Mucosa of stomach (tissue), 1 donor: Measurements from ENCODE around the gene STMN3.
A peak's percentile ranks its signal among the peaks of the same experiment; 100 is the strongest.
"Not testable (repeated sequence)": the region's sequence is repeated elsewhere in the genome, so short reads cannot be mapped to it uniquely, and the experiment has no call there.

Experiments used
- H3K27me3 ChIP-seq: one replicate; pipeline ENCODE4 v1.7.0; 2013; ENCODE audit warnings: mild to moderate bottlenecking, low read length; ENCODE audit not compliant: control insufficient read depth, insufficient read depth
- H3K36me3 ChIP-seq: one replicate; pipeline ENCODE4 v1.7.0; 2013; ENCODE audit warnings: low read length; ENCODE audit not compliant: control insufficient read depth, insufficient read depth
- H3K4me1 ChIP-seq: one replicate; pipeline ENCODE4 v1.7.0; 2013; ENCODE audit warnings: mild to moderate bottlenecking, low read length; ENCODE audit not compliant: control insufficient read depth, insufficient read depth
- H3K4me3 ChIP-seq: one replicate; pipeline ENCODE4 v1.7.0; 2013; ENCODE audit warnings: low read length
- H3K9ac ChIP-seq: one replicate; pipeline ENCODE4 v1.7.0; 2013; ENCODE audit warnings: mild to moderate bottlenecking, low read length, moderate library complexity
- H3K9me3 ChIP-seq: one replicate; pipeline ENCODE4 v1.7.0; 2013; ENCODE audit warnings: mild to moderate bottlenecking, low read length, moderate library complexity; ENCODE audit not compliant: control insufficient read depth
- donor health status: Pancreatic carcinoma.

STMN3 gene

DNA sequence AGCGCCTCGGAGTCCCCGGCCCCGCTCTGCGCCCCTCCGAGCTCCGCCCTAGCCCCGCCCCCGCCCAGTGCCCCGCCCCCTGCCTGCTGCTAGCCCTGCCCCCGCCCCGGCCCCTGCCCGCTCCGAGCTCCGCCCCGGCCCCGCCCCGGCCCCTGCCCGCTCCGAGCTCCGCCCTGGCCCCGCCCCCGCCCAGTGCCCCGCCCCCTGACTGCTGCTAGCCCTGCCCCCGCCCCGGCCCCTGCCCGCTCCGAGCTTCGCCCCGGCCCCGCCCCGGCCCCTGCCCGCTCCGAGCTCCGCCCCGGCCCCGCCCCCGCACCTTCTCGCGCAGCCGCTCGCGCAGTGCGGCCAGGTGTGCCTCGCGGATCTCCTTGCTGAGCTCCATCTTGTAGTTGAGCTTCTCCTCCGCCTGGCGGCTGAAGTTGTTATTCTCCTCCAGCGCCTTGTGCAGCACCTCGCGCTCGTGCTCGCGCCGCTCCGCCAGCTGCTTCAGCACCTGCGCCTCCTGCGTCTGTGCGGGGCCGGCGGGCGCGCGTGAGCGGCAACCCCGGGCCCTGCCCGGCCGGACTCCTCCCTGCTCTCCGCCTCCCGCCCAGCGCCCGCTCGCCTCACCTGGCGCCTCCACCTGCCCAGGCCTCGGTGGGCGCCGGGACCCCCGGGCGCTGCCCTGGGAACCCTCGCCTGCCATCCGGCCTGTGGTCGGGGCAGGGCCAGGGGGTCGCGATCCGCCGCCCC is 11.3 kb downstream of the STMN3 start:
- no peak overlapping the region for H3K4me3 ChIP-seq
- peaks cover 8% of the 10 kb centered on the region for H3K4me1 ChIP-seq
- no peaks in the 10 kb centered on the region for H3K9me3 ChIP-seq
- peaks cover 4% of the 10 kb centered on the region for H3K27me3 ChIP-seq
- peak overlapping the region; percentile 29 for H3K9ac ChIP-seq
- H3K36me3 ChIP-seq, result no peaks in the 10 kb centered on the region

DNA sequence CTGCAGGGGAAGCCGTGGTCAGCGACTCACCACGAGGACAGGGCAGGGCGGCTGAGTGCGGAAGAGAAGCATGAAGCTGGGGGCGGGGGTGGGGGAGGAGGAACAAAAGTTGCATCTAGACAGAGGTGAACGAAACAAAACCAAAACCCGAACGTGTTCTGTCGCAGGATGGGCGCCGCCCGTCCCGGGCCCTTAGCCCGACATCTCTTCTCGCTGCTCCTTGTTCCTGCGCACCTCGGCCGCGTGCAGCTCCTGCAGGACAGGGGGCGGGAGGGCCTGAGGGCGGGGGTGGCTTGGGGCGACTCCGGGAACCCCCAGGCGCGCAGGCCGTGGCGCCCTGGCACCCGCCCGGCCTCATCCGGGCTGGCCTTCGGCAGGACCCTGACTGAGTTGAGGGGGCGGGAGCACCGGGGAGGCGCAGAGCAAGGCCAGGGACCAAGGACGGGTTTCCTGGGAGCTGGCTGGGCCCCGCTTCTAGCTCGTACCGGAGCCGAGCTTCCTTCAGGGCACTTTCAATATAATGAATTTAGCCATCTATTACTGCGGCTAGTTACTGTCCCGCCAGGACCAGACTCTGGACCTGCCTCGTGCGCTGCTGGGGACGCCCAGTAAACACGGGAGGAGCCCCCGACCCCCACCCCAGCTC is 12.0 kb downstream of the STMN3 start:
- Histone ChIP-seq H3K9me3 (no peaks in the 10 kb centered on the region), H3K4me3 (peak overlapping the region; percentile 60), H3K4me1 (peaks cover 8% of the 10 kb centered on the region), H3K36me3 (no peaks in the 10 kb centered on the region), H3K27me3 (peaks cover 4% of the 10 kb centered on the region), H3K9ac (peak overlapping the region; percentile 64)

DNA sequence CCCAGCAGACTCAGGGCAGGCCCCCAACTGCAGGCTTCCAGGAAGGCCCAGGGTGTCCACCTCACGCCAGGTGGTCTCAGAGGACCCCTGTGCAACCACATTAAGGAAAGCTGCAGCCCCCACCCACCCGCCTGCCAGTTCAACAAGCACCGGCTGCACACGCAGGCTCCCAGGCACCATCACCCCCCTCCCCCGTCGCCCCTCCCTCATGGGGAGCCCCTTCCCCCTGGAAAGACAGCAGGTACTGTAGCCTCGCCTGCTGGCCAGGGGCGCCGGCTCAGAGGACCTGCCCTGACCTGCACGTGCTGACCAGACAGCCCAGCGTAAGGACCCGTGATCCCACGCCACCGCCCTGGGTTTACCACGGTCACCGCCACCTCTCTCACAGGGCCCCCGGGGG is 12.5 kb downstream of the STMN3 start:
- not testable (repeated sequence) for H3K36me3 ChIP-seq, H3K4me1 ChIP-seq, H3K27me3 ChIP-seq, H3K4me3 ChIP-seq, H3K9ac ChIP-seq, H3K9me3 ChIP-seq

DNA sequence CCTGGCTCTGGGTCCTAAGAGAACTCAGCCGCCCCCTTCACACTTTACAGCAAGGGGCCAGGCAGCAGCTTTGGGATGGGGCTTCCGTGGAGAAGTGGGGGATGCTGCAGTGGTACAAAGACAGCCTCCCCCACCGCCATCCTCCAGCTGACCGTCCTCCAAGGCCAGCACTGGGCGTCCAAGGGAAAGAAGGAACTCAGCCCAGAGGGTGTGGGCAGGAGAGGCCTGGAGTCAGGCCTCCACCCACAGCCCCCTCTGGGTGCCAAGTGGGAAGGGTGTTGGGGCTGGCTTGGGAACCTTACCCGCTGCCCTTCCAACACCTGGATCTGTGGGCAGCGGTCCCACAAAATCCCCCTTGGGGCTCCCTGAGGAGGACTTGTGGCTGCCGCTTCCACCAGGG is 13.1 kb downstream of the STMN3 start:
- H3K4me1 ChIP-seq, result peaks cover 8% of the 10 kb centered on the region
- no peak overlapping the region for H3K4me3 ChIP-seq
- peaks cover 4% of the 10 kb centered on the region for H3K27me3 ChIP-seq
- no peaks in the 10 kb centered on the region for H3K9me3 ChIP-seq
- no peak overlapping the region for H3K9ac ChIP-seq
- H3K36me3 ChIP-seq, result no peaks in the 10 kb centered on the region

DNA sequence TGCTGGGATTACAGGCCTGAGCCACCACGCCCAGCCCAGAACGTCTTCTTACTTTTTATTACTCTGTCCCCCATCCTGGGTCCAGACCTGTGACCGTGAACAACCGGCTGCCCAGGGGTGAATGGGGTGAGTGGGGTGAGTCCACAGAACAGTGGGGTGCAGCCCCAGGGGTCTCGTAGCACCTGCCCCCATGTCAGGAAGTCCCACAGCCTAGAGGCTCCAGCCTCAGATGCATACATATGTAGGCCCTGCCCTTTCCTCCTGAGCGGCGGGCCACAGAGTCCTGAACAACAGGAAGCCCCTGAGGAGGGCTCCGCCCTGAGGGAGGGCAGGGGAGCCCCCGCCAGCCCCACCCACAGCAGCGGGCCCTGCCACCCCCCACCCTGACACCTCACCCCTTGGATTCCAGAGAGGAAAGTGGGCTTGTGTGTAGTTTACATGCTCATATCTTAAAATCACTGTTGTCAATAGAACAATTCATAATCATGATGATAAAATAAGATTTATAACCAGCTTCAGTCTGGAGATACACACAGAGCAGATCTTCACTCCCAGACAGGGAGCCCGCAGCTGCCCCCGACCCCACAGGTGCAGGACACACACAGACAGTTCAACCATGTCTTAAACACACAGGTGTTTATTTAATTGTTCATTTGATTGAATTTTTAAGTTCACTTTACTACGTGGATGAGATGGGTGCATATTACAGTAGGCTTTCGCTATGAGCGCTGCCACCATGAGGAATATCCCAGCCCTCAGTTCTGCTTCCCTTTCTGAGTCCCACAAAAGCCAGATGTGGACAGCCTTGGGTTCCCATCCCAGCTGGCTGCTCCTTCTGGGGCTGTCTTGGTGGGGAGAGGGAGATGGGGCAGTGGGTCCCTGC is 13.9 kb downstream of the STMN3 start:
- Histone ChIP-seq H3K4me3 (no peak overlapping the region), H3K27me3 (peaks cover 4% of the 10 kb centered on the region), H3K36me3 (no peaks in the 10 kb centered on the region), H3K9me3 (no peaks in the 10 kb centered on the region), H3K9ac (no peak overlapping the region), H3K4me1 (peaks cover 8% of the 10 kb centered on the region)

DNA sequence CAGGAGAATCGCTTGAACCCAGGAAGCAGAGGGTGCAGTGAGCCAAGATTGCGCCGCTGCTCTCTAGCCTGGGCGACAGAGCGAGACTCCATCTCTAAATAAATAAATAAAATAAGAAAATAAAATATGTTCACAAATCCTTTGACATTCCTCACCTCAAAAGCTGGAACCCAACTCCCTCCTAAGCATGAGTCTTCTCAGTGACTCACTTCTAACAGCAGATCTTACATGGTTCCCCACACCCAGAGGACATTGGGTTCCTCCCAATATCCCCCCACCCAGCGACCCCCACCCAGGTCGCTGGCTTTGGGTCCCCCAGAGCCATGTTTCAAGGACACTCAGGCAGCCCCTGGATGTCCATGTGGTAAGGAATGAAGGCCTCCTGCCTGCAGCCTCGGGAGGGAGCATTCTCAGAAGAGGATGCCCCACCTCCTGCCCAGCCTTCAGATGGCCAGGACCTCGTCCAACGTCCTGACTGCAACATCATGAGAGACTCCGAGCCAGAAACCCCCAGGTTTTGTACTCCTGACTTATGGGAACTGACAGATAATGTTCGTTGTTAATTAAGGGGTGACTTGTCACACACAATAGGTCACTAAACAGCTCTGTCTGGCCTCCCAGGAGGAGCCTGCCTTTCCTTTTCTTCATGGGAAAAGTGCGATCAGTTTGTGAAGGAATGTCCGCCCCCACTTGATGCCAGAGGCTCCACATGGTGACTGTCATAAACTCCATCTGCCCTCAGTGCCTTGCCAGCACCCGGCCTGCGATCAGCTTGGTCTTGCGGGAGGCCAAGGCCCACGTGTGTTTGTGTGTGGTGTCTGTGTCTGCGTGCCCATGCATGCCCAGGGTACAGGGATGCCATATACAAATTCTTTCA is 16.2 kb downstream of the STMN3 start:
- H3K4me3 ChIP-seq, result no peak overlapping the region
- H3K36me3 ChIP-seq, result no peaks in the 10 kb centered on the region
- no peaks in the 10 kb centered on the region for H3K9me3 ChIP-seq
- H3K9ac ChIP-seq, result no peak overlapping the region
- no peaks in the 10 kb centered on the region for H3K4me1 ChIP-seq
- no peaks in the 10 kb centered on the region for H3K27me3 ChIP-seq

DNA sequence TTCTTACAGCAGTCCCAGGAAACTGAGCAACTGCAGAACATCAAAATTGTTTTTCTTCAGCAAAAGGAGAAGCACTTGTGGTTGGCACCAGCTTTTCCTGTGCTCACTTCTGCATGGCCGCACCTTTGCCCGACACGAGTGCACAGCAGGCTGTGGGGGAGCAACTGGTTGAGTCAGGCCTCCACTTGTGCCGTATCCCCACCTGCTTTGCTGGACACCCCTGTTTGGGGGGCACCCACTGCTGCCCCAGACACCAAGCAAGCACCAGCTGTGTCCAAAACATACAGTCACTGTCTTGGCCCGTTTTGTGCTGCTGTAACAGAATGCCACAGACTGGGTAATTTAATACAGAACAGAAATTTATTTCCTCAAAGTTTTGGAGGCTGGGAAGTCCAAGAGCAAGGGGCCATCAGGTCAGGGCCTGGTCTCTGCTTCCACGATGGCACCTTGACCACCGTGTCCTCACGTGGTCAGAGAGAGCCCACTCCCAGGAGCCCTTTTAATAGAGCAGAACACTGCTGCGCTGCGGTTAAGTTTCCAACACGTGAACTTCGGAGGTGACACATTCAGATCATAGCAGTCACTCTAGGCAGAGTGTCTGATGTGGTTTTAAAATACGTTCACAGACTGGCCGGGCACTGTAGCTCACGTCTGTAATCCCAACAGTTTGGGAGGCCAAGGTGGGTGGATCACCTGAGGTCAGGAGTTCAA is 17.6 kb downstream of the STMN3 start:
- no peak overlapping the region for H3K9ac ChIP-seq
- no peak overlapping the region for H3K4me3 ChIP-seq

DNA sequence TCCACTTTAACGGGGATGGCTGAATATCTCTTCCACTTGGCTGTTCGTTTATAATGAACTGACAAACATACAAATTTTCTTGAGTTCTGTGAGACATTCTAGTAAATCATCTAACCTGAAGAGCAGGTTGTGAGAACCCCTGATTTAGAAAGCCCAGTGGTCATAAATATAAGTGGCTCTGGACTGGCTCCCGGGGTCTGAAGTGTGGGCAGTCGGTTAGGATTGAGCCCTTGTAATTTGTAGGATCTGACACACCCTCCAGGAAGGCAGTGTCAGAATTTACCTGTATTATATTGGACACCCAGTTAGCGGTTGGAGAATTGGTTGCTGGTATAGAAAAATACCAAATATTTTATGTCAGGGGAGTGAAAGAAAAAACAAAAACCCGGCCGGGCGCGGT is 19.5 kb downstream of the STMN3 start:
- Histone ChIP-seq H3K9me3 (no peaks in the 10 kb centered on the region), H3K36me3 (no peaks in the 10 kb centered on the region), H3K4me3 (no peak overlapping the region), H3K4me1 (peaks cover 2% of the 10 kb centered on the region), H3K9ac (no peak overlapping the region), H3K27me3 (no peaks in the 10 kb centered on the region)

More for the DNA sequence above, 17.6 kb downstream of the STMN3 start:
- Histone ChIP-seq H3K9me3 (no peaks in the 10 kb centered on the region), H3K4me1 (no peaks in the 10 kb centered on the region), H3K36me3 (no peaks in the 10 kb centered on the region), H3K27me3 (no peaks in the 10 kb centered on the region)

DNA sequence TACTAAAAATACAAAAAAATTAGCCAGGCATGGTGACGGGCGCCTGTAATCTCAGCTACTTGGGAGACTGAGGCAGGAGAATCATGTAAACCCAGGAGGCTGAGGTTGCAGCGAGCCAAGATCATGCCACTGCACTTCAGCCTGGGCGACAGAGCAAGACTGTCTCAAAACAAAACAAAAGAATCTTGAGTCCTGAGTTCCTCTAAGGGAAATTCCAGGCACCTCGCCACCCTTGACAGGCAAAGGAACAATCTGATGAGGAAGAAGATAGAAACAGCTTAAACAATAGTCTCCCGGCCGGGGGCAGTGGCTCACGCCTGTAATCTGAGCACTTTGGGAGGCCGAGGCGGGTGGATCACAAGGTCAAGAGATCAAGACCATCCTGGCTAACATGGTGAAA is 21.8 kb downstream of the STMN3 start:
- not testable (repeated sequence) for H3K9ac ChIP-seq, H3K36me3 ChIP-seq, H3K4me3 ChIP-seq, H3K27me3 ChIP-seq, H3K9me3 ChIP-seq
- peaks cover 11% of the 10 kb centered on the region for H3K4me1 ChIP-seq

DNA sequence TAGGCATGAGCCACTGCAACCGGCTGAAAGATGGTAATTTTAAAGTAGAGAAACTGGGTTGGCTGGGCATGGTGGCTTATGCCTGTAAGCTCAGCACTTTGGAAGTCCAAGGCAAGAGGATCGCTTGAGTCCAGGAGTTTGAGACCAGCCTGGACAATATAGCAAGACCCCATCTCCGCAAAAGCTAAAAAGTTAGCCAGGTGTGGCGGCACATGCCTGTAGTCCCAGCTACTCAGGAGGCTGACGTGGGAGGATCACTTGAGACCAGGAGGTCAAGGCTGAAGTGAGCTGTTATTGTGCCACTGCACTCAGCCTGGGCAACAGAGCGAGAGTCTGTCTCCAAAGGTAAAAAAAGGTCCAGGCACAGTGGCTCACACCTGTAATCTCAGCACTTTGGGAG is 22.3 kb downstream of the STMN3 start:
- H3K4me3 ChIP-seq, H3K9me3 ChIP-seq, H3K36me3 ChIP-seq, H3K27me3 ChIP-seq, H3K9ac ChIP-seq: not testable (repeated sequence)
- H3K4me1 ChIP-seq, result peaks cover 11% of the 10 kb centered on the region
